Coronary artery (tissue), 2 donors: ENCODE measurements around the gene SLC2A13.
"Not testable (repeated sequence)": the region's sequence is repeated elsewhere in the genome, so short reads cannot be mapped to it uniquely, and the experiment has no call there.

ENCODE experiments used
- DNase-seq: peaks from one replicate; pipeline ENCODE4 v3.0.0-alpha.2; 2017; ENCODE audit warnings: low spot score
- H3K27ac ChIP-seq, 2 donors: fragments of 200-600 bp; sonication (generic); one replicate each; pipeline ENCODE4 v1.5.1; 2016 to 2019
- H3K4me3 ChIP-seq: fragments of 200-600 bp; sonication (generic); 2 replicates; pipeline ENCODE4 v1.5.1; 2016; ENCODE audit warnings: mild to moderate bottlenecking, moderate library complexity
- CTCF ChIP-seq: fragments of 200-600 bp; sonication (generic); IDR thresholded peaks from one replicate; pipeline ENCODE4 v1.5.1; 2019; ENCODE audit warnings: antibody characterized with exemption

SLC2A13 gene

GRCh38 chr12:39792938-39793337, 312.9 kb downstream of the SLC2A13 start:
- Histone ChIP-seq H3K4me3 (no peak overlapping the region), H3K27ac (no peak overlapping the region)
- DNase-seq = no peak
- TF ChIP-seq CTCF = no peak

GRCh38 chr12:39788239-39788638, 317.6 kb downstream of the SLC2A13 start:
- DNase-seq = no peak
- Histone ChIP-seq H3K27ac (no peak overlapping the region), H3K4me3 (no peak overlapping the region)
- no peak for TF ChIP-seq CTCF

GRCh38 chr12:39785814-39786213, 320.1 kb downstream of the SLC2A13 start:
- not testable (repeated sequence) for DNase-seq, H3K27ac ChIP-seq, H3K4me3 ChIP-seq

- no peak for DNase-seq
- no peak overlapping the region for H3K4me3 ChIP-seq
- no peak for TF ChIP-seq CTCF
- no peak overlapping the region for H3K27ac ChIP-seq
Measured at GRCh38 chr12:39782026-39782545, 323.8 kb downstream of the SLC2A13 start.

- Histone ChIP-seq H3K27ac (no peak overlapping the region), H3K4me3 (no peak overlapping the region)
- DNase-seq = no peak
- TF ChIP-seq CTCF = no peak
Measured at GRCh38 chr12:39780913-39781446, 324.9 kb downstream of the SLC2A13 start.

GRCh38 chr12:39780411-39780912, 325.4 kb downstream of the SLC2A13 start:
- H3K4me3 ChIP-seq = no peak overlapping the region
- TF ChIP-seq CTCF = no peak
- no peak for DNase-seq
- H3K27ac ChIP-seq = no peak overlapping the region

GRCh38 chr12:39779768-39780340, 326.0 kb downstream of the SLC2A13 start:
- no peak for TF ChIP-seq CTCF
- no peak for DNase-seq
- H3K27ac ChIP-seq = no peak overlapping the region
- no peak overlapping the region for H3K4me3 ChIP-seq
